GM12878 (cell line): ENCODE measurements around the gene PCDHGA1.
A peak's percentile ranks its signal among the peaks of the same experiment; 100 is the strongest.

ENCODE experiments used
- CHD2 ChIP-seq: IDR thresholded peaks from 2 replicates; pipeline ENCODE4 v1.6.1; 2011; ENCODE audit warnings: low read depth, low read length, improper control_type of control experiment, borderline replicate concordance
- CTCF ChIP-seq, 3 experiments: IDR thresholded peaks in 2 of 3; conservative IDR thresholded peaks in 1 of 3; 2 replicates each; pipeline ENCODE4 v1.5.1; 2011; ENCODE audit warnings: low read depth in 3 of 3, low read length in 3 of 3, mild to moderate bottlenecking in 3 of 3, control low read depth in 2 of 3, moderate library complexity in 2 of 3, inconsistent platforms in 1 of 3, mixed read lengths in 1 of 3; ENCODE audit not compliant: control insufficient read depth in 2 of 3, insufficient read depth in 1 of 3; ENCODE audit errors: extremely low read depth in 1 of 3
- FOXK2 ChIP-seq: fragments of 450-650 bp; IDR thresholded peaks from 2 replicates; pipeline ENCODE4 v1.6.1; 2017; ENCODE audit warnings: mild to moderate bottlenecking, moderate library complexity
- JUND ChIP-seq: IDR thresholded peaks from 2 replicates; pipeline ENCODE4 v1.6.1; 2012; ENCODE audit warnings: low read depth, mild to moderate bottlenecking, low read length, improper control_type of control experiment, moderate library complexity
- MEF2B ChIP-seq: fragments of 450-650 bp; IDR thresholded peaks from 2 replicates; pipeline ENCODE4 v1.6.1; 2018; ENCODE audit warnings: mild to moderate bottlenecking, moderate library complexity; ENCODE audit not compliant: partially characterized antibody, poor library complexity, severe bottlenecking
- NBN ChIP-seq: fragments of 450-650 bp; IDR thresholded peaks from 2 replicates; pipeline ENCODE4 v1.6.1; 2016
- PML ChIP-seq: IDR thresholded peaks from 2 replicates; pipeline ENCODE4 v1.6.1; 2012; ENCODE audit warnings: low read length, inconsistent platforms
- PRDM15 ChIP-seq: fragments of 450-650 bp; formaldehyde crosslinking; IDR thresholded peaks from 2 replicates; pipeline ENCODE4 v1.4.0; 2020; ENCODE audit warnings: mild to moderate bottlenecking, moderate library complexity
- SP1 ChIP-seq: IDR thresholded peaks from one replicate; pipeline ENCODE4 v1.6.1; 2011; ENCODE audit warnings: low read depth, low read length
- SUZ12 ChIP-seq: fragments of 200-600 bp; sonication (generic); IDR thresholded peaks from one replicate; pipeline ENCODE4 v1.6.1; 2018; ENCODE audit warnings: antibody characterized with exemption, mild to moderate bottlenecking; ENCODE audit not compliant: unreplicated experiment
- TCF3 ChIP-seq: IDR thresholded peaks from 2 replicates; pipeline ENCODE4 v1.6.1; 2012; ENCODE audit warnings: low read depth, mild to moderate bottlenecking, low read length, borderline replicate concordance; ENCODE audit not compliant: insufficient read depth
- USF1 ChIP-seq: IDR thresholded peaks from 2 replicates; pipeline ENCODE4 v1.6.1; 2011; ENCODE audit warnings: borderline replicate concordance, low read depth, mild to moderate bottlenecking, moderate library complexity, mixed read lengths, low read length; ENCODE audit not compliant: insufficient read depth; ENCODE audit errors: extremely low read length
- YBX1 ChIP-seq: fragments of 450-650 bp; IDR thresholded peaks from 2 replicates; pipeline ENCODE4 v1.6.1; 2016; ENCODE audit warnings: antibody characterized with exemption
- ZBED1 ChIP-seq: IDR thresholded peaks from 2 replicates; pipeline ENCODE4 v1.6.1; 2016; ENCODE audit warnings: borderline replicate concordance

GRCh38 chr5:141369994-141370848 is 39.9 kb downstream of the PCDHGA1 start, which contains the start of gene PCDHGB3:
- TF ChIP-seq FOXK2 = no peak
- TF ChIP-seq MEF2B = no peak
- TF ChIP-seq PML = no peak
- TF ChIP-seq JUND = no peak
- TF ChIP-seq TCF3 = no peak
- TF ChIP-seq USF1 = no peak
- no peak for TF ChIP-seq CHD2
- TF ChIP-seq CTCF (IDR thresholded peaks at IDR 0.05 in 2 of 3, conservative IDR thresholded peaks at IDR 0.05 in 1 of 3; ENCODE audit: control insufficient read depth in 2 of 3, extremely low read depth in 1 of 3, insufficient read depth in 1 of 3, low read depth in 3 of 3, low read length in 3 of 3) = peak; percentile 38 to 72 (median 43)
- no peak for TF ChIP-seq ZBED1
- TF ChIP-seq SP1 = no peak
- no peak for TF ChIP-seq NBN
- no peak for TF ChIP-seq PRDM15 (CRISPR knock-in tag)
- no peak for TF ChIP-seq SUZ12
- TF ChIP-seq YBX1 = no peak
